ENCODE measurements around the gene MBOAT1.
"Not testable (repeated sequence)": the region's sequence is repeated elsewhere in the genome, so short reads cannot be mapped to it uniquely, and the experiment has no call there.

Gene MBOAT1

DNA sequence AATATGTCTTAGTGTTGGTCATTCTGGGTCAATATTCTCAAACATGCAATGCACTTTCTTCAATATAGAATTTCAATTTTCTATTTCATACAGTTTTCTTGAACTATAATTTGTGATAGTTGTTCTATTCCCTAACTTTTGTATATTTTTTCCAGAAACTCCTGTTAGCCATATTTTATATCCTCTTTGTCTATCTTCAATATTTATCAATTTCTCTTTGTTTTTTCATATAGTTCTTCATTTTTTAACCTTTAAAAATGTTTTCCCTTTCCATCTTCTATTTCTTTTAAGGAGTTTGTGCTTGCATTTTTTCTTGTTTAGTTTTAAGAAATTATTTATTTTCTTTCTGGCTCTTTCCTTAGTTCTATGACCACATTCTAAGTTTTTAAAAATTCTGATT lies 42.0 kb upstream of the MBOAT1 start:
- no peak overlapping the region for H3K27ac ChIP-seq
- no peak for TF ChIP-seq CTCF (IDR thresholded peaks at IDR 0.05)
- H3K4me3 ChIP-seq: no peak overlapping the region
- no peaks in the 10 kb centered on the region for H3K36me3 ChIP-seq
- no peaks in the 10 kb centered on the region for H3K27me3 ChIP-seq
- DNase-seq: no peak
- H3K4me1 ChIP-seq: no peaks in the 10 kb centered on the region
- intact Hi-C loops (cut with DNase I; ENCODE audit: low total_unique reads): no loop called here
- no peaks in the 10 kb centered on the region for H3K9me3 ChIP-seq

GRCh38 chr6:20253021-20253420 lies 40.8 kb upstream of the MBOAT1 start:
- no peak for DNase-seq
- Histone ChIP-seq H3K9me3 (no peaks in the 10 kb centered on the region), H3K36me3 (no peaks in the 10 kb centered on the region), H3K27me3 (no peaks in the 10 kb centered on the region), H3K27ac (no peak overlapping the region), H3K4me3 (no peak overlapping the region), H3K4me1 (no peaks in the 10 kb centered on the region)
- TF ChIP-seq CTCF (IDR thresholded peaks at IDR 0.05): no peak
- intact Hi-C loops (cut with DNase I; ENCODE audit: low total_unique reads): no loop called here

GRCh38 chr6:20252311-20252710 lies 40.0 kb upstream of the MBOAT1 start:
- intact Hi-C loops (cut with DNase I; ENCODE audit: low total_unique reads): no loop called here
- H3K36me3 ChIP-seq: no peaks in the 10 kb centered on the region
- no peaks in the 10 kb centered on the region for H3K4me1 ChIP-seq
- DNase-seq: no peak
- H3K27me3 ChIP-seq: no peaks in the 10 kb centered on the region
- no peaks in the 10 kb centered on the region for H3K9me3 ChIP-seq
- TF ChIP-seq CTCF (IDR thresholded peaks at IDR 0.05): no peak
- no peak overlapping the region for H3K4me3 ChIP-seq
- no peak overlapping the region for H3K27ac ChIP-seq

DNA sequence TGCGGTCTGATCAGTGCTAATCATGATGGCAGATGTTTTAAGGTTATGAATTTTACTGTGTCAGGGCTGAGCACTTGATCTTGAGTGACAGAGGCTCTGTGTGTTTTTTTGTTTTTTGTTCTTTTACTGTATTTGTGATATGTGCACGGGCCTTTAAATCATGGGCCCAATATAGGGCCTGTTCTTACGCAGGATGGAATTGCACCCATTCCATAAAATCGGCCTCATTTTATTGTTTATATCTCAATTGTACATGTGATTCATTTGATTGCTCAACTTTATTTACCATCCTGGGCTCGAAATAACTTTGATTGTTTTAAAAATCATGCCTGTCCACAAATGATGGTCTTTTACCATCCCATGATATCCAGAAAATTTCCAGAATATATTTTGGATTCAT lies 39.3 kb upstream of the MBOAT1 start:
- H3K36me3 ChIP-seq: no peaks in the 10 kb centered on the region
- H3K9me3 ChIP-seq: no peaks in the 10 kb centered on the region
- H3K27ac ChIP-seq: no peak overlapping the region
- no peaks in the 10 kb centered on the region for H3K27me3 ChIP-seq
- no peak for TF ChIP-seq CTCF (IDR thresholded peaks at IDR 0.05)
- no peak for DNase-seq
- no peak overlapping the region for H3K4me3 ChIP-seq
- intact Hi-C loops (cut with DNase I; ENCODE audit: low total_unique reads): no loop called here
- no peaks in the 10 kb centered on the region for H3K4me1 ChIP-seq

DNA sequence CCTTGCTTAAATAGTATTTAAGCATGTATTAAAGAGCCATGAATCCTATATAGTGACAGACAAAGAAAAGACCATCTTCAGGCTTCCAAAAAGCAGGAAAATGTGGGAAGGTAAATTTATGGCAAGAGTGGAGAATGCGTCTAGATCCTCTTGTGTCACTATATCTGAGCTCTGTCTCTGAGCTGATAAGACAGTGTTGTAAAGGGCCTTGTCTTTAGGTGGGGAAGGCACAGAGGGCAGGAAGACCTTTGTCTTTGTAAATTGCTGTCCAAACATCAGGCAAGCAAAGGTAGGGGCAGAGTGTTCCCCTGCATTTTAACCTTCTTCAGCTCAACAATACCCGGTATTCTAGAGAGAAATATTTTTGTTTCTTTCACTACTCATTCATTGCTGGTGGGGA lies 33.9 kb upstream of the MBOAT1 start:
- no peak for DNase-seq
- no peaks in the 10 kb centered on the region for H3K27me3 ChIP-seq
- no peaks in the 10 kb centered on the region for H3K36me3 ChIP-seq
- H3K4me1 ChIP-seq: no peaks in the 10 kb centered on the region
- TF ChIP-seq CTCF (IDR thresholded peaks at IDR 0.05): no peak
- no peak overlapping the region for H3K4me3 ChIP-seq
- intact Hi-C loops (cut with DNase I; ENCODE audit: low total_unique reads): no loop called here
- no peaks in the 10 kb centered on the region for H3K9me3 ChIP-seq
- H3K27ac ChIP-seq: no peak overlapping the region

GRCh38 chr6:20244807-20245681 lies 32.8 kb upstream of the MBOAT1 start:
- H3K27ac ChIP-seq; H3K36me3 ChIP-seq; H3K4me3 ChIP-seq; intact Hi-C loops (cut with DNase I; ENCODE audit: low total_unique reads); DNase-seq; H3K27me3 ChIP-seq; H3K4me1 ChIP-seq; H3K9me3 ChIP-seq: not testable (repeated sequence)

Measured in tibial artery (tissue), 4 donors.